GM19463 (cell line): ENCODE measurements around the gene USP24.
"Not testable (repeated sequence)": the region's sequence is repeated elsewhere in the genome, so short reads cannot be mapped to it uniquely, and the experiment has no call there.

Experiments
- ATAC-seq: cut with Tn5 transposase; IDR thresholded peaks from one replicate; pipeline ENCODE4 v1.9.1; 2021; ENCODE audit warnings: mild to moderate bottlenecking, moderate library complexity; ENCODE audit not compliant: unreplicated experiment

The USP24 gene

DNA sequence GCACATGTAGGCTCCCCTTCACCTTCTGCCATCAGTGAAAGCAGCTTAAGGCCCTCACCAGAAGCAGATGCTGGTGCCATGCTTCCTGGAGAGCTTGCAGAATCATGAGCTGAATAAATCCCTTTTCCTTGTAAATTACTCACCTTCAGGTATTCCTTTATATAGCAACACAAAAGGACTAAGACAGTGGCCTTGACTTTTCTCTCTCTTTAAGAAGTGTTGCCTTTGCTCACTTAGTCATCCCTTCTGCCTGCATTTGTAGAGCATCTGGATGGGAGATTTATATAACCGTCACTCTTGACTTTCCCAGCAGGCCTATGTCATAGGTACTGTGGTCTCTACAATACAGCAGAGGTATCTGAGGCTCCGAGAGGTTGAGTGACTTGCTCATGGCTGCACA is 172.2 kb downstream of the USP24 start:
- ATAC-seq: no peak

DNA sequence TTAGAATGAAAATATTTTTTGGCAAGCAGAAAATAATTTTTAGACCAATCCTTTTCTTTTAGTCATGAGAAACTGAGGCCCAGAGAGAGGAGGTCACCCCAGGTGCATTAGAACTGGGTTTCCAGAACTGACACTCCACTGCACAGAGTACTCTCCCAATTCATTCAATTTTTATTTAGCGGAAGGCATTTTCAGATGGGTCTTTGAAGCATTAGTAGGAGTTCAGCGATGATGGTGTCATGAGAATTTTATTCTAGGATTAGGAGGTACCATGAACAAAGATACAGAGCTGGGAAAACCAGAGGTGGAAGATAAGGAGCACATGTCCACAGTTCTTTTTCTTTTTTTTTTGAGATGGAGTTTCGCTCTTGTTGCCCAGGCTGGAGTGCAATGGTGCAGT is 173.6 kb downstream of the USP24 start:
- no peak for ATAC-seq

DNA sequence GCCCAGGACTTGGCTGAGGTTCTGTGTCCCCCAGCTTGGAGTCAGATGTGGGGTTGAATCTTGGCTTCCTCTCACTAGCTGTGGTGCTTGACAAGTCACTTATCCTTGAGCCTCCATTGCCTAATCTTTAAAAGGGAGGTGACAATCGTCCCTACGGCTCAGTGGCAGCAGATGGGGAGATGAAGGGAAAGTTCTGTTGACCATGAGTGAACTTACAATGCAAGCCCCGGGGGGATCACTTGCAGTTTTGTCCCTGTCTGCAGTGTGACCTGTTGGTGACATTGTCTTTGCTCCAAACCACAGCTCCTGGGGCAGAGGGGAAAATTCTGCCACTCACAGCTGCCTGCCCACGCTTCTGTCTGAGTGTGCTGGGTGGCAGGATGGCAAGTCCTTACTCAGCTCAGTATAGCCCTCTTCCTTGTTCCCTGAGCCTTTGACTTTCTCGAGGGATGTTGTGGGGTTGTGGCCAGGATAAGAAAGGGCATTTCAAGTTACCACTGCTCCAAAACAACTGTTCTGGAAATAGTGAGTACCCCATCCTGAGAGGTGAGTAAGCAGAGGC is 174.2 kb downstream of the USP24 start:
- no peak for ATAC-seq

DNA sequence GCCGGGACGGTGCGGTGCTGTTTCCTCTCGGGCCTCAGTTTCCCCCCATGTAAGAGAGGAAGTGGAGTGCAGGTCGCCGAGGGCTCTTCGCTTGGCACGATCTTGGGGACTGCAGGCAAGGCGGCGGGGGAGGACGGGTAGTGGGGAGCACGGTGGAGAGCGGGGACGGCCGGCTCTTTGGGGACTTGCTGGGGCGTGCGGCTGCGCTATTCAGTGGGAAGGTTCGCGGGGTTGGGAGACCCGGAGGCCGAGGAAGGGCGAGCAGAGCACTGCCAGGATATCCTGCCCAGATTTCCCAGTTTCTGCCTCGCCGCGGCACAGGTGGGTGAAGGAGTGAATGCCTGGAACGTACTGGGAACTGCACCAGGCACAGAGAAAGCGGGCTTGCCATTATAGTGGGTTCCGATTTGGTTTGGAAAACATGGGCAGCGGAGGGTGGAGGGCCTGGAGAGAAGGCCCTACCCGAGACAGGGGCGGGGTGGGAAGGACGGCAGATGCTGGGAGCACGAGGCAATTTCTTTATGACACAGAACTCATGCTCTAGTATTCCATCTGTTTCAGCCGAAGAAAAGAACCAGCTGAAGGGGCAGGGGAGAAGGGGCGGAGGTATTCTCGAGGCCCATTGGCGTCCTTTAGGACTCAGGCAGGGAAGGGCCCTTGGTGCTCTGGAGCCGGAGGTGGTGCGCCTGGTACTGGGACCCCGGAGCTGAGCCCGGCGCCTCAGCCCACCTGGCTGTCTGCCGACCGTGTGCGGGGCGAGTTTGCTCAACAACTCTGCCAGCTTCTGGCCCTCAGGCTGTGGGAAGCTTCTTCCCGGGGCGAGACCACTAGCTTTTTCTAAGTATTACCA is 174.9 kb downstream of the USP24 start:
- no peak for ATAC-seq

DNA sequence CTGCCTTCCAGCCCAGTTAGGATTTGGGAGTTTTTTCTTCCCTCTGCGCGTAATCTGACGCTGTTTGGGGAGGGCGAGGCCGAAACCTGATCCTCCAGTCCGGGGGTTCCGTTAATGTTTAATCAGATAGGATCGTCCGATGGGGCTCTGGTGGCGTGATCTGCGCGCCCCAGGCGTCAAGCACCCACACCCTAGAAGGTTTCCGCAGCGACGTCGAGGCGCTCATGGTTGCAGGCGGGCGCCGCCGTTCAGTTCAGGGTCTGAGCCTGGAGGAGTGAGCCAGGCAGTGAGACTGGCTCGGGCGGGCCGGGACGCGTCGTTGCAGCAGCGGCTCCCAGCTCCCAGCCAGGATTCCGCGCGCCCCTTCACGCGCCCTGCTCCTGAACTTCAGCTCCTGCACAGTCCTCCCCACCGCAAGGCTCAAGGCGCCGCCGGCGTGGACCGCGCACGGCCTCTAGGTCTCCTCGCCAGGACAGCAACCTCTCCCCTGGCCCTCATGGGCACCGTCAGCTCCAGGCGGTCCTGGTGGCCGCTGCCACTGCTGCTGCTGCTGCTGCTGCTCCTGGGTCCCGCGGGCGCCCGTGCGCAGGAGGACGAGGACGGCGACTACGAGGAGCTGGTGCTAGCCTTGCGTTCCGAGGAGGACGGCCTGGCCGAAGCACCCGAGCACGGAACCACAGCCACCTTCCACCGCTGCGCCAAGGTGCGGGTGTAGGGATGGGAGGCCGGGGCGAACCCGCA is 175.7 kb downstream of the USP24 start, which contains the start of gene PCSK9:
Gene PCSK9 (plus strand): TSS at position 207 of the 741 bp plus-strand sequence. CDS start 290 bp downstream, at position 497.
- ATAC-seq: no peak

DNA sequence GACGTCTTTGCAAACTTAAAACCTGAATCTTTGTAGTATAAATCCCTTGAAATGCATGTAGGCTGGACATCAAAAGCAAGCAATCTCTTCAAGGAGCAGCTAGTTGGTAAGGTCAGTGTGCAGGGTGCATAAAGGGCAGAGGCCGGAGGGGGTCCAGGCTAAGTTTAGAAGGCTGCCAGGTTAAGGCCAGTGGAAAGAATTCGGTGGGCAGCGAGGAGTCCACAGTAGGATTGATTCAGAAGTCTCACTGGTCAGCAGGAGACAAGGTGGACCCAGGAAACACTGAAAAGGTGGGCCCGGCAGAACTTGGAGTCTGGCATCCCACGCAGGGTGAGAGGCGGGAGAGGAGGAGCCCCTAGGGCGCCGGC is 176.2 kb downstream of the USP24 start:
- ATAC-seq: no peak

- no peak for ATAC-seq
Measured at GRCh38 chr1:55038552-55038838, 176.7 kb downstream of the USP24 start.

- ATAC-seq: no peak
Measured at GRCh38 chr1:55037733-55038551, 177.2 kb downstream of the USP24 start.

DNA sequence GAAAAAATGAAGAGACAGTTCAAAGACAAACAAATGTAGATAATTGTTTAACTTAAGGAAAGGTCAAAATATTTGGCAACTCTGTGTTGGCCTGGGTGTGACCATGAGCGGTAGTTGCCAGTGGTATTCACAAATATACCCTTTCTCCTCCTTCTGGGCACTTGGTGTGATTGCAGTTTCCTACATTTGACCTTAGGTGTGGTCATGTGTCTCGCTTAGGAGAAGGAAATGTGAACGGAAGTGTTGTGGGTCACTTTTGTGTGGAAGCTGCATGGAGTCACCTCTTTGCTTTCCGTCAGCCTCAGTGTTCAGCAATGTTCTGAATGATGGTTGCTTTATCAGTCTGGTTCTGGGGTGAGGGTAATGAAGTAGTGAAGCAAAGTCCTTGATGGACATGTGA is 179.3 kb downstream of the USP24 start:
- no peak for ATAC-seq

DNA sequence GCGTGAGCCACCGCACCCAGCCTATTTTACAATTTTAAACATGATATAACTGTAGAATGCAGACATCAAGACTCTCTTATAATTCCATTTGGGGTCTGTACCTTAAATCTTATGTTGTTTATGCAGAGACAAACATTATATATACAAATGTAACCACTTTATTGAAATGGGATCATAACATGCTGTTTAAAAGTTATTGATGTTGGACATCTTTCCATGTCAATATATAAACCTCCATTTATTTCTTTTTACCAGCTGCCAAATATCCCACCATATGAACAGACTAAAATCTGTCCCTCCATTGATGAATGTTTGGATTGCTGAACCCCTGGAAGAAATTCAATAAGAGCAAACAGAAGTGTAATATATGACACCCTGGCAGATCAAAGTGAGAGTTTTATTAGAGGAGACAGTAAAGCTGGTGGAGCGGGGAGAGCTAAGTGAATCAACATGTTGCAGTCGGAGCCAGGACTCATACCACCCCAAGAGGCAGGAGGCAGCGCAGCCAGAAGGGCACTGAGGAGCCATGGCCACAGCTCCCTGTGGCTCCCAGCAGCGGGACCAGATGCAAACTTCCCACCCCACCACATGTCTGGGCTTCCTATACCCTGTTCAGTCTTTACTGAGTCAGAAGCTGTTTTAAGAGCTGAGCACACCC is 180.6 kb downstream of the USP24 start:
- no peak for ATAC-seq

DNA sequence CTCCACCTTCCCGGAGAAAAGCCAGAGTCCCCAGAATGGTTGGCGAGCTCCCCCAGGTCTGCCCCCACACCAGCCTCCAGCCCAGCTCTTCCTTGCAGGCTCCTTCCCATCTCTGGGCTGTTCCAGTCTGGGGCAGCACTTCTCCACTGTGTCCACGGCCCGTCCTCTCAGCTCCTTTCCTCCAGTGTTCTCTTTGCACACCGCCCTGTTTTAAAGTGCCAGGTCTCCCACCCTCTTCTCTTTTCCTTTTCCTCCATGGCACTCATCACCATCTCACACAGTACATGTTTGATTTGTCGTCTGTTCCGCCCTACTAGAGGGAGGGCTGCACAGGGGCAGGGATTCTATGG is 181.9 kb downstream of the USP24 start:
- no peak for ATAC-seq

DNA sequence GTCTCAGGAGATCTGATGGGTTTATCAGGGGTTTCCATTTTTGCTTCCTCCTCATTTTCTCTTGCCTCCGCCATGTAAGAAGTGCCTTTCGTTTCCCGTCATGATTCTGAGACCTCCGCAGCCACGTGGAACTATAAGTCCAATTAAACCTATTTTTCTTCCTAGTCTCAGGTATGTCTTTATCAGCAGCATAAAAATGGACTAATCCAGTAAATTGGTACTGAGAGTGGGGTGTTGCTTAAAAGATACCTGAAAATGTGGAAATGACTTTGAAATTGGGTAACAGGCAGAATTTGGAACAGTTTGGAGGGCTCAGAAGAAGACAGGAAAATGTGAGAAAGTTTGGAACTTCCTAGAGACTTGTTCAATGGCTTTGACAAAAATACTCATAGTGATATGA is 184.1 kb downstream of the USP24 start:
- ATAC-seq: not testable (repeated sequence)

- not testable (repeated sequence) for ATAC-seq
Measured at GRCh38 chr1:55026682-55027081, 188.5 kb downstream of the USP24 start.

DNA sequence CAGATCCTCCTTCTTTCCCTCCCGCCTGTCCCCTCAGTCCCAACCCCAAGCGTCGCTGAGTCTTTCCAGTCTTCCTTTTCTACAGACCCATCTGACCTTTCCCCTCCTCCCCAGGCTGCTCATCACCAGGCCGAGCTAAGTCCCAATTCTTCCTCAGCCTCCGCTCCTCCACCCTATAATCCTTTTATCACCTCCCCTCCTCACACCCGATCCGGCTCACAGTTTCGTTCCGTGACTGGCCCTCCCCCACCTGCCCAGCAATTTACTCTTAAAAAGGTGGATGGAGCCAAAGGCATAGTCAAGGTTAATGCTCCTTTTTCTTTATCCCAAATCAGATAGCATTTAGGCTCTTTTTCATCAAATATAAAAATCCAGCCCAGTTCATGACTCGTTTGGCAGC is 191.0 kb downstream of the USP24 start:
- not testable (repeated sequence) for ATAC-seq

GRCh38 chr1:55021942-55022546 is 193.1 kb downstream of the USP24 start:
- ATAC-seq: peak; percentile 81

DNA sequence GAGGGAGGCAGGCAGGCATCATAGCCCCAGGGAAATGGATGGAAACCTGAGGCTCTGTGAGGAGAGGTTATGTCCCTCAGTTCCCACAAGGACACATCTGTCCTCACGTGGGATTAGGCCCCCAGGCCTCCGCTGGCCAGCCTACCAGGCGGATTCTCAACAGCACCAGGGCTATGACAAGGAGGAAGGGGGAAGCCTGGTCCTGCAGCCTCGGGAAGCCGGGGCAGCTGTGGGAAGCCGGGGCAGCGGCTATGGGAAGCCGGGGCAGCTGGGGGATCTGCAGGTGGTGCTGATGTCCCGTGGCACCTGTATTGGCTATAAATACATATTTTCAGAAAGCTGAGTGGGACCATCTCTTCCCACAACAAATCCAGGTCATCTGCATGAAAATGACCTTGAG is 196.8 kb downstream of the USP24 start:
- ATAC-seq: no peak
